Panc1 (cell line): ENCODE measurements around the gene TRIM3.

Source experiments
- POLR2AphosphoS5 ChIP-seq: IDR thresholded peaks from 2 replicates; pipeline ENCODE4 v1.6.1; 2012; ENCODE audit warnings: mild to moderate bottlenecking, low read depth, low read length, moderate library complexity
- SIN3A ChIP-seq: IDR thresholded peaks from 2 replicates; pipeline ENCODE4 v1.6.1; 2012; ENCODE audit warnings: low read depth, mild to moderate bottlenecking, low read length, moderate library complexity, borderline replicate concordance; ENCODE audit not compliant: insufficient read depth
- TCF7L2 ChIP-seq: IDR thresholded peaks from 2 replicates; pipeline ENCODE4 v1.6.1; 2011; ENCODE audit warnings: mild to moderate bottlenecking, low read depth, low read length, inconsistent platforms
- TF ChIP-seq, protein P1 (sequence below): fragments of 450-650 bp; IDR thresholded peaks from 2 replicates; pipeline ENCODE4 v1.5.1; 2017; ENCODE audit warnings: mild to moderate bottlenecking
- TF ChIP-seq, protein P2 (sequence below), 2 experiments: IDR thresholded peaks; 2 replicates each; pipeline ENCODE4 v1.6.1; 2011 to 2012; ENCODE audit warnings: low read depth in 2 of 2, control low read depth in 1 of 2, low read length in 1 of 2, mild to moderate bottlenecking in 1 of 2, moderate library complexity in 1 of 2; ENCODE audit not compliant: insufficient read depth in 1 of 2

DNA sequence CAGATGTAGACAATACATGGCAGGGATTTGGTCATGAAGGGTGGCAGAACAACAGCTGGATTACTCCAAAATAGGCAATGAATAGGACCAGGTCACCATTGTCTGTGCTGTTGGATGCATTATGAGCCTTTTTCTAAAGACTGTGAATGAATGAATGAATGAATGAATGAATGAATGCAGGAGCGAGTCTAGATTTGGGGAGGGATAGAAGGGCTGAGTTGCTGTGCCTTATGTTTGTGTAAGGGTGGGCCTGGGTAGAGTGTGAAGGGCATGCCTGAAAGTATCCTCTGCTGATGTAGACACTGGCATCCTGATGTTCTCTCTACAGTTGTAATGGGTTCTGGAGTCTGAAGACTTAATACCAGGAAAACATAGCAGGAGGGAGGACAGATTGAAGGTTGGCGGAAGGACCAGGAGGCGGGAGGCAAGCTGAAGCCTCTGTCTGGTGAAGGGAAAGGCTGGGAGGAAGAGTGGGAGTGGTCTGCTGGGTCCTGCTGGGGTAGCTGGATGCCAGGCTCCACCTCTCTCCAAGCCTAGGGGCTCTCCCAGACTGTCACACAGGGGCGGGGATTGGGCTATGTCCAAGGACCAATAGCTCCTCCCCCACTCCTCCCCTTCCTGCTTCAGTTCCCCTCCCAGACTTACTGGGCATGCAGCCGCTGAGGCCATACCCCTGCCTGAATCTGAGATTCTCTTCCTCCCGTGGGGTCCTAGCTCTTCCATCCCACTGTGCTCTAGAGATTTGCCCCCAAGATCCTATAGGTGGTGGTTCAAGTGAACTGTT is 4.8 kb downstream of the TRIM3 start:
- TF ChIP-seq, protein P1, sequence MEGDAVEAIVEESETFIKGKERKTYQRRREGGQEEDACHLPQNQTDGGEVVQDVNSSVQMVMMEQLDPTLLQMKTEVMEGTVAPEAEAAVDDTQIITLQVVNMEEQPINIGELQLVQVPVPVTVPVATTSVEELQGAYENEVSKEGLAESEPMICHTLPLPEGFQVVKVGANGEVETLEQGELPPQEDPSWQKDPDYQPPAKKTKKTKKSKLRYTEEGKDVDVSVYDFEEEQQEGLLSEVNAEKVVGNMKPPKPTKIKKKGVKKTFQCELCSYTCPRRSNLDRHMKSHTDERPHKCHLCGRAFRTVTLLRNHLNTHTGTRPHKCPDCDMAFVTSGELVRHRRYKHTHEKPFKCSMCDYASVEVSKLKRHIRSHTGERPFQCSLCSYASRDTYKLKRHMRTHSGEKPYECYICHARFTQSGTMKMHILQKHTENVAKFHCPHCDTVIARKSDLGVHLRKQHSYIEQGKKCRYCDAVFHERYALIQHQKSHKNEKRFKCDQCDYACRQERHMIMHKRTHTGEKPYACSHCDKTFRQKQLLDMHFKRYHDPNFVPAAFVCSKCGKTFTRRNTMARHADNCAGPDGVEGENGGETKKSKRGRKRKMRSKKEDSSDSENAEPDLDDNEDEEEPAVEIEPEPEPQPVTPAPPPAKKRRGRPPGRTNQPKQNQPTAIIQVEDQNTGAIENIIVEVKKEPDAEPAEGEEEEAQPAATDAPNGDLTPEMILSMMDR, result no peak
- TF ChIP-seq POLR2AphosphoS5 (no peak), SIN3A (no peak), TCF7L2 (no peak)
- TF ChIP-seq, protein P2, sequence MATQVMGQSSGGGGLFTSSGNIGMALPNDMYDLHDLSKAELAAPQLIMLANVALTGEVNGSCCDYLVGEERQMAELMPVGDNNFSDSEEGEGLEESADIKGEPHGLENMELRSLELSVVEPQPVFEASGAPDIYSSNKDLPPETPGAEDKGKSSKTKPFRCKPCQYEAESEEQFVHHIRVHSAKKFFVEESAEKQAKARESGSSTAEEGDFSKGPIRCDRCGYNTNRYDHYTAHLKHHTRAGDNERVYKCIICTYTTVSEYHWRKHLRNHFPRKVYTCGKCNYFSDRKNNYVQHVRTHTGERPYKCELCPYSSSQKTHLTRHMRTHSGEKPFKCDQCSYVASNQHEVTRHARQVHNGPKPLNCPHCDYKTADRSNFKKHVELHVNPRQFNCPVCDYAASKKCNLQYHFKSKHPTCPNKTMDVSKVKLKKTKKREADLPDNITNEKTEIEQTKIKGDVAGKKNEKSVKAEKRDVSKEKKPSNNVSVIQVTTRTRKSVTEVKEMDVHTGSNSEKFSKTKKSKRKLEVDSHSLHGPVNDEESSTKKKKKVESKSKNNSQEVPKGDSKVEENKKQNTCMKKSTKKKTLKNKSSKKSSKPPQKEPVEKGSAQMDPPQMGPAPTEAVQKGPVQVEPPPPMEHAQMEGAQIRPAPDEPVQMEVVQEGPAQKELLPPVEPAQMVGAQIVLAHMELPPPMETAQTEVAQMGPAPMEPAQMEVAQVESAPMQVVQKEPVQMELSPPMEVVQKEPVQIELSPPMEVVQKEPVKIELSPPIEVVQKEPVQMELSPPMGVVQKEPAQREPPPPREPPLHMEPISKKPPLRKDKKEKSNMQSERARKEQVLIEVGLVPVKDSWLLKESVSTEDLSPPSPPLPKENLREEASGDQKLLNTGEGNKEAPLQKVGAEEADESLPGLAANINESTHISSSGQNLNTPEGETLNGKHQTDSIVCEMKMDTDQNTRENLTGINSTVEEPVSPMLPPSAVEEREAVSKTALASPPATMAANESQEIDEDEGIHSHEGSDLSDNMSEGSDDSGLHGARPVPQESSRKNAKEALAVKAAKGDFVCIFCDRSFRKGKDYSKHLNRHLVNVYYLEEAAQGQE (IDR thresholded peaks at IDR 0.05; ENCODE audit: insufficient read depth in 1 of 2, low read depth in 2 of 2, low read length in 1 of 2), result no peak
